Measurements from ENCODE around the gene MMAA.

- no peak for TF ChIP-seq CTCF (IDR thresholded peaks at IDR 0.05; ENCODE audit: poor library complexity)
- TF ChIP-seq EZH2 (IDR thresholded peaks at IDR 0.05; ENCODE audit: borderline replicate concordance) = no peak
Measured at GRCh38 chr4:145665773-145666172, 46.6 kb downstream of the MMAA start.
